Mesodermal cell (in vitro differentiated cells): ENCODE data around the gene RTN4.
A peak's percentile ranks its signal among the peaks of the same experiment; 100 is the strongest.

Experiments
- H3K27ac ChIP-seq: 2 replicates; pipeline ENCODE4 v1.7.0; 2013; ENCODE audit warnings: mild to moderate bottlenecking, low read depth, low read length, moderate library complexity; ENCODE audit not compliant: severe bottlenecking
- H3K36me3 ChIP-seq: 2 replicates; pipeline ENCODE4 v1.7.1; 2013; ENCODE audit warnings: mild to moderate bottlenecking, low read length, moderate library complexity; ENCODE audit not compliant: control insufficient read depth, insufficient read depth
- H3K4me1 ChIP-seq: one replicate; pipeline ENCODE4 v1.7.1; 2013; ENCODE audit warnings: mild to moderate bottlenecking, low read length; ENCODE audit not compliant: insufficient read depth, control insufficient read depth, poor library complexity, severe bottlenecking
- H3K4me3 ChIP-seq: 2 replicates; pipeline ENCODE4 v1.7.0; 2013; ENCODE audit warnings: low read length, control low read depth, mild to moderate bottlenecking; ENCODE audit not compliant: insufficient read depth, poor library complexity, severe bottlenecking; ENCODE audit errors: extremely low read depth
- H3K9me3 ChIP-seq: 2 replicates; pipeline ENCODE4 v1.7.1; 2013; ENCODE audit warnings: mild to moderate bottlenecking, low read length, moderate library complexity; ENCODE audit not compliant: control insufficient read depth
- WGBS, 2 experiments: methylation state at CpG; one replicate each; pipeline ENCODE4 v1.1.5; 2013; ENCODE audit warnings: missing lambda C conversion rate in 2 of 2; ENCODE audit not compliant: insufficient coverage in 2 of 2; 5-methylcytosine and 5-hydroxymethylcytosine counted together

The RTN4 gene

GRCh38 chr2:55051026-55051866, 995 bp upstream of the RTN4 start:
- Histone ChIP-seq H3K4me3 (peak overlapping the region; percentile 96), H3K27ac (peak overlapping the region; percentile 99), H3K4me1 (peaks cover 8% of the 10 kb centered on the region), H3K36me3 (peaks cover 14% of the 10 kb centered on the region), H3K9me3 (no peaks in the 10 kb centered on the region)
- 0 to 30% methylated on average over 6 to 9 of the region's 9 CpGs for WGBS, 2 experiments

GRCh38 chr2:55049821-55050099, 491 bp downstream of the RTN4 start:
- no peaks in the 10 kb centered on the region for H3K9me3 ChIP-seq
- peaks cover 14% of the 10 kb centered on the region for H3K36me3 ChIP-seq
- H3K27ac ChIP-seq = peak overlapping the region; percentile 99
- peak overlapping the region; percentile 96 for H3K4me3 ChIP-seq
- H3K4me1 ChIP-seq = peaks cover 16% of the 10 kb centered on the region
- WGBS, 2 experiments = 0% methylated on average over 28 to 29 of the region's 35 CpGs

- WGBS, 2 experiments = 0% methylated on average over 30 to 38 of the region's 56 CpGs
- H3K36me3 ChIP-seq = peaks cover 14% of the 10 kb centered on the region
- H3K27ac ChIP-seq = peak overlapping the region; percentile 99
- H3K9me3 ChIP-seq = no peaks in the 10 kb centered on the region
- peak overlapping the region; percentile 96 for H3K4me3 ChIP-seq
- H3K4me1 ChIP-seq = peaks cover 18% of the 10 kb centered on the region
These were observed 1.0 kb downstream of the RTN4 start for GRCh38 chr2:55049043-55049820.

GRCh38 chr2:55048508-55049042, 1.7 kb downstream of the RTN4 start:
- Histone ChIP-seq H3K4me3 (peak overlapping the region; percentile 96), H3K36me3 (peaks cover 14% of the 10 kb centered on the region), H3K4me1 (peaks cover 18% of the 10 kb centered on the region), H3K27ac (peak overlapping the region; percentile 99), H3K9me3 (no peaks in the 10 kb centered on the region)
- 0% methylated on average over 8 to 13 of the region's 16 CpGs for WGBS, 2 experiments

- whole genome bisulfite sequencing, 2 experiments = no CpG with 5 or more reads among the region's 9 CpGs
- Histone ChIP-seq H3K4me1 (peaks cover 17% of the 10 kb centered on the region), H3K4me3 (peak overlapping the region; percentile 96), H3K9me3 (no peaks in the 10 kb centered on the region), H3K27ac (peak overlapping the region; percentile 1), H3K36me3 (peaks cover 14% of the 10 kb centered on the region)
These were observed 2.5 kb downstream of the RTN4 start for GRCh38 chr2:55047677-55048299.

GRCh38 chr2:55045780-55046179, 4.5 kb downstream of the RTN4 start:
- WGBS, 2 experiments = 83 to 98% methylated on average over 4 to 5 of the region's 6 CpGs
- peak overlapping the region; percentile 96 for H3K4me3 ChIP-seq
- H3K9me3 ChIP-seq = no peaks in the 10 kb centered on the region
- H3K36me3 ChIP-seq = peaks cover 14% of the 10 kb centered on the region
- peaks cover 14% of the 10 kb centered on the region for H3K4me1 ChIP-seq
- H3K27ac ChIP-seq = no peak overlapping the region

GRCh38 chr2:55043841-55044240, 6.4 kb downstream of the RTN4 start:
- H3K27ac ChIP-seq = no peak overlapping the region
- peaks cover 5% of the 10 kb centered on the region for H3K9me3 ChIP-seq
- H3K36me3 ChIP-seq = peaks cover 25% of the 10 kb centered on the region
- WGBS, 2 experiments = 98 to 100% methylated on average over 7 of the region's 8 CpGs
- peaks cover 14% of the 10 kb centered on the region for H3K4me1 ChIP-seq
- no peak overlapping the region for H3K4me3 ChIP-seq

- Histone ChIP-seq H3K4me1 (no peaks in the 10 kb centered on the region), H3K4me3 (no peak overlapping the region)
- WGBS, 2 experiments = no CpG with 5 or more reads among the region's 1 CpG
These were observed 11.8 kb downstream of the RTN4 start for GRCh38 chr2:55038428-55038827.

GRCh38 chr2:55035716-55036115, 14.5 kb downstream of the RTN4 start:
- Histone ChIP-seq H3K27ac (no peak overlapping the region), H3K4me3 (no peak overlapping the region), H3K36me3 (peaks cover 22% of the 10 kb centered on the region), H3K9me3 (peaks cover 8% of the 10 kb centered on the region), H3K4me1 (no peaks in the 10 kb centered on the region)
- WGBS, 2 experiments = no CpG with 5 or more reads among the region's 2 CpGs

More at GRCh38 chr2:55038428-55038827, 11.8 kb downstream of the RTN4 start:
- H3K9me3 ChIP-seq = peaks cover 8% of the 10 kb centered on the region
- H3K36me3 ChIP-seq = peaks cover 19% of the 10 kb centered on the region
- H3K27ac ChIP-seq = peak overlapping the region; percentile 4

- Histone ChIP-seq H3K4me1 (peaks cover under 1% of the 10 kb centered on the region), H3K4me3 (no peak overlapping the region), H3K27ac (no peak overlapping the region), H3K9me3 (peaks cover 3% of the 10 kb centered on the region), H3K36me3 (peaks cover 12% of the 10 kb centered on the region)
- WGBS, 2 experiments = 100% methylated on average over 1 of the region's 2 CpGs; no CpG with 5 or more reads in 1 of the 2 experiments
These were observed 16.3 kb downstream of the RTN4 start for GRCh38 chr2:55033921-55034320.
